Stimulated activated CD4-positive, alpha-beta T cell treated with anti-CD3 and anti-CD28 coated beads, Interleukin-12 subunit alpha, Interleukin-12 subunit beta, amount 100 ng/mL, for 24 hours (primary cell): ENCODE measurements around the gene WDR35.
A peak's percentile ranks its signal among the peaks of the same experiment; 100 is the strongest.

ENCODE experiments used
- DNase-seq, 2 experiments: peaks; one replicate each; pipeline ENCODE4 v3.0.0-alpha.2; 2020; ENCODE audit warnings: low read depth in 2 of 2

WDR35 gene

DNA sequence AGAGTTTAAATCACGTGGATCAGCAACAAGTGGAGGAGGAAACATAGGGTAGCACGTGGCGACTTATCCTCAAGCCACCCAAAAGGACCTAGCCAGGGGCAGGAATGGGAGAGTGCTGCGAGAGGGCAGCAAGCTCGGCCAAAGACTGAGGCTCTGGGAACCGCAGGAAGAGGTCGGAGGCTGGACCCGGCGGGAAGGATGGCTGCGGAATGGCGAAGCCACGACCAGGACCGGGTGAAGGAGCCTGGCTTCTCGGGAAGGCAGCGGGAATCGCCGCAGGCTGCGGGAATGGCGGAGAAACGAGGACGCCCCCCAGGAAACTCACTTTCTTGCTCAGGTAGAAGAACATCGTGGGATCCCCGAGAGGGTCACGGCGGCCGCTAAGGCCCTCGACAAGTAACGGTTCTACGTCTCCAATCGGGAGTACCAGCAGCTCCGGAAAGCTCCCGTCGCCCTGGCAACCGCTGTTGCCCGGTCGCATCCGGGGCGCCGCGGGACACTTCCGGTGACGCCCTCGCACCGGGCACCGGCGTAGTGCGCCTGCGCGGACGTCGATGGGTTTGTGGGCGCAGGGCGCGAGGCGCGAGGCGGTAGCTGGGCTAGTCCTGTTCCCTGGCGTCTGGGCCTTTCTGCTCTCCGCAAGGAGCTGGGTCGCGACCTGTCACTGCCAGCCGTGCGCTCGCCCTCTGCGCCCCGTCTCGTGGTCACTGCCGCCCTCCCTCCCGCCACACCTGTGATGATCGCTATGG lies at the start of gene WDR35:
Gene WDR35 (minus strand): TSS at position 439 of the 749 bp plus-strand sequence. CDS start 90 bp downstream, at position 349.
- peak; percentile 83 to 89 for DNase-seq

DNA sequence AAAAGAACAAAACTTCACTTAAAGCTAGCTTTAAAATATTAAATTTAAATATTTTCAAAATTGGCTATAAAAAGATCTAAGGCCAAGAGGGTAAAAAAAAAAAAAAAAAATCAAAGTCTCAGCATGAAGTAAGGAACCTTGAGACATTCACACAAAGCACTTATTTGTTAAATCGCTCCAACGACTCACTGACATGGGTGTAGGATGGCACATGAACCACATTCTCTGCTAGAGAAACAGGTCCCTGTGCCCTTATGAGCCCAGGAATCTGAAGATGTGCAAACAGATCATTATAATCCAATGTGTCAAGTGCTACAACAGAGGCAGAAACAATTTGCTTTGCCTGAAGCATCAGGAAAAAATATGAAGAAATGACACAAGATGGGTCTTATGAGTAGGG lies 47.8 kb upstream of the WDR35 start:
- DNase-seq = no peak

DNA sequence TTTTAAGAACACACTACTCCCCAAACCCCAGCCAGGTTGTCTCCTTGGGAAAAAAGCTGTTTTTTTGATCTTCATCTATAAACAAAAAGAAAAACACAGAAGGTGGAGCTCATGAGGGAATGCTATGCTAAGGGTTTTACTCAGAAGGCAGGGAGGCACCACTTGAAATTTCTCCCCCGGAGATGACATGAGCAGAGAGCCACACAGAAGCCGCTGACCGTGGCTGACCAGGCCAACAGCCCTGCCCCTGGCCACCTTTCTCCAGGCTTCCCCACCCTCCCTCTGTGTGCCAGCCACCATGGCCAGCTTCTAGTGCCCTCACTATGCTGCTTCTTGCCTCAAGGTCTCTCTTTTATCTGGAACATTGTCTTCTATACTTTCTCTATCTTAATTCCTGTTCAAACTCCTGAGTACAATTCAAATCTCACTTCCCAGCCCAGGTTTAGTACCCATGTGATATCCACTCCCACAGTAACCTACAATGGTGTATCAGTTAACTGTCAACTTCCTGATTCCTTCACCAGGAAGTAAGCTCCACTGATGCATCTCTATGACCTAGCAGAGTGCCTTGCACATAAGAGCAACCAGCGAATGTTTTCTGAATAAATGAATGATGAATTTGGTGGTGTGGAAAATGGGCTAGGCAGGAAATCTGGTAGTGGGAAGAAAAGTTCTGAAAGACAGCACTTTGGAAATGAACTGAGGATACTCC lies 46.2 kb upstream of the WDR35 start:
- no peak for DNase-seq

- DNase-seq = no peak
Observed at GRCh38 chr2:20034821-20035220, 44.9 kb upstream of the WDR35 start.

GRCh38 chr2:20034218-20034617 lies 44.3 kb upstream of the WDR35 start:
- DNase-seq = no peak

DNA sequence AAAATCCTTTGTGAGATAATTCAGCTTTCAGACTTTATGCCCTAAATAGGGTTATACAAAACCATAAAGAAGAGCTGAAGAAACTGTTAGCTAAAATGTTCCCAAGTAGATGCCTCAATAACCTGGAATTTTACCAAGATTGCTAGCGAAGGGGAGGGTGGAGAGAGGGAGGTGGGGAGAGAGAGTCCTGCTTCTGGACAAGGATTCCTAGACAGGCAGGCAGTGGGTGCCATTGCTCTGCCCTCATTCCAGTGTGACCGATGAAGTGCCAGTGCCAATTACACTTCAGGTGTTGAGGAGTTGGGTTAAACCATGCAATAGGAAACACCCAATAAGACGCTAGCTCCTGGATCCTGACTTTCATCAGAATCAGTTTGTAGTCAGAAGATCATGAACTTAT lies 43.4 kb upstream of the WDR35 start:
- no peak for DNase-seq

DNA sequence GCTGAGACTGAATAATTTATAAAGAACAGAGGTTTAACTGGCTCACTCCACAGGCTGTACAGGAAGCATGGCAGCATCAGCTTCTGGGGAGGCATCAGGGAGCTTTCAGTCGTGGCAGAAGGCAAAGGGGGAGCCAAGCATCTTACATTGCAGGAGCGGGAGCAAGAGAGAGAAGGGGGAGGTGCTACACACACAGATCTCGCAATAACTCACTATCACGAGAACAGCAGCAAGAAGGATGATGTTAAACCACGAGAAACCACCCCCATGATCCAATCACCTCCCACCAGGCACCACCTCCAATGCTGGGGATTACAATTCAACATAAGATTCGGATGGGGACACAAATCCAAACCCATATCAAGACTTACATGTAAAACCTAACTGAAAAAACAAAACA lies 40.3 kb upstream of the WDR35 start:
- no peak for DNase-seq

DNA sequence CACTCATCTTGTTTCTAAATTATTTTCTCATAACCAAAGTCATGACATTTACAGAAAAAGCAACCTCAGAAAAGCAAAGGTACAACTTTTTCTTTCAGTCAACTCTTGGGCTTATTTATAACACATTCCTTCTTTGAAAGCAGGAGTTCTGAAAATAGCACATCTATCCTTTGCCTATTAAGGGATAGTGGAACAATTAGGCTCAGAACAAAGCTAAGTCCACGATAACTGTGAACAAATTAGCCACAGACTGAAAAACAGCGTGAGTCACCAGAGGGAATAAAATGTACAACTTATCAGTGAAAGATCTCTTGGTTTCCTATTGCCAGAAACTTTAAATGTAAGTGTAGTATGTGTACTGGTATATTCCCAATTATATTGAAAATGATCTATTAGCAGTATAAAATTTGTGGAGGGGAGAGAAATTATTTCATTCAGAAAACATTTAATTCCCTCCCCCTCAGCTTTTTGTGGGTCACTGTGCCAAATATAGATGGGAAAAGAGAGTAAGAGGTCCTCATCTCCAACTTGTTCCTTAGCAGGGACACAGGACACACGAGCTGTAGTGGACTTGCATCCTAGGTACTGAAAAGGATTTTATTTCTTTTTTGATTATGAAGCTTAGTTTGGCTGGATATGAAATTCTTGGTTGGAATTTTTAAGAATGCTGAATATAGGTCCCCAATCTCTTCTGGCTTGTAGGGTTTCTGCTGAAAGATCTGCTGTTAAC lies 38.0 kb upstream of the WDR35 start:
- DNase-seq = no peak

DNA sequence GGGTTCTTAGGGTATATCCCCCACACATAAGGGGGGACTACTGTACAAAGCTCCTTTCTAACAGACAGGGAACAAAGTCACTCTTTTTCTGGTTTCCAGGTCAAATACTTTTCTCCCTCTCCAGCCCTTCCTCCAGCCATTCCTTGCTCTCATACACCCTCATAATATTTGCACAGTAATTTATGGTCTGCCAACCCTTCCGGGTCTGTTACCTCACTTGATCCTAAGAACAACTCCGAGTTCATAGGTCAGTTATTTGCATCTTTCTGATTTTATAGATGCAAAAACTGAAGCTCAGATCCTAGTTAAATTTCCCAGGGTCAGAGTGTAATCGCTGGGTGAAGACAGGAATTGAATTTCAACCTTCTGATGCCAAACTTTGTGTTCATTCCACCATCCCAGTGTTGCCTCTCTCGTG lies 37.4 kb upstream of the WDR35 start:
- no peak for DNase-seq

GRCh38 chr2:20025065-20025786 lies 35.3 kb upstream of the WDR35 start:
- DNase-seq = no peak

- DNase-seq = no peak
Observed at GRCh38 chr2:20023688-20024087, 33.8 kb upstream of the WDR35 start.

- no peak for DNase-seq
Observed at GRCh38 chr2:20021405-20022009, 31.6 kb upstream of the WDR35 start.

DNA sequence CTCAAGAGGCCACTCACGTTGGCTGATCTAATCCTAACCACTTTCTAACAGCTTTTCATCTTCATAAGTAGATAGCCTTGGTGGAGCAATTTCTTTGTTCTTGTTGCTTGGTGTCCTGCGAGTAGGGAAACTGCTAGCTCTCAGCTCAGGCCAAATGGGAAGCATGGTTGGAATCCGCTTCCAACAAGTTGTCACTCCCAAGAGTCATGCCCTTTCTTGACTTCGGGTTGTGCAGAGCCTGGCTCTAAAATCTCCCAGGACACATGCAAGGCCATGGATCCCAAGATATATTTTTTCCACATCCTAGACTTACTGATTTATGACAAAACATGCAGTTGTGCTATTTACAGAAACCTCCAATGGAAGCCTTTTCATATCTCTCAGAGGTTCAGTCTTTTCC lies 29.8 kb upstream of the WDR35 start:
- no peak for DNase-seq

- DNase-seq = no peak
Observed at GRCh38 chr2:20018601-20019152, 28.8 kb upstream of the WDR35 start.

- DNase-seq = no peak
Observed at GRCh38 chr2:20016346-20016745, 26.4 kb upstream of the WDR35 start.

- DNase-seq = no peak
Observed at GRCh38 chr2:20015482-20016083, 25.7 kb upstream of the WDR35 start.

DNA sequence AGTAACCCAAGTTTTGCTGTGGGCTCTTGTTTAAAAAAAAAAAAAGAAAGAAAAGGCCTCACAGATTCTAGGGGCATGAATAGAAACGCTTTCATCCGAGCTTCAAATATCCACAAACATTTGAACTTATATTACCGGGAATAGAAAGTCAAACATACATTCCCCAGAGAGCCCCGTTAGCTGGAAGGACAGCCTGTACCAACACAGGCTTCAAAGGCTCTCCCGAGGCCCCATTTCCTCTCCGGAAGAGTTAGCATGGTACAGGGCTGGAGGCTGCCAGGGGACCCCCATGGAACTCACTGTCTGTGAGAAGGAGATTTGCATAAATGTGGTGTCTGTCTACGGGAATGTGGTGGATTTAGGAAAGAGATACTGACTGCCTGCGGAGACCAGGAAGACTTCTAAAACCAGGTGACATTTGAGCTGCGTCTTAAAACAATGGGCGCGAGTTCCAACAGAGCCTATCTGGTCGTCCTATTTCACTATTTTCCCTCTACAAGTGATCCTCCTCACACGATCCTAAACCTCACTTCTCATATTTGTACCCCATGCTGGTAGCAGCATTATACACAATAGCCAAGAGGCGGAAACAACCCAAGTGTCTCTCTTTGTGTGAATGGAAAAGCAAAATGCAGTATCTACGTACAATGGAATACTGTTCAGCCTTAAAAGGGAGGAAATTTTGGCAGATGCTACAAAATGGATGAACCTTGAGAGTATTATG lies 23.4 kb upstream of the WDR35 start:
- DNase-seq = no peak

GRCh38 chr2:20012282-20013125 lies 22.6 kb upstream of the WDR35 start, which contains the start of gene MATN3:
MATN3 (minus strand) TSS chr2:20012668; CDS start chr2:20012631, 37 bp downstream.
- DNase-seq = no peak

- DNase-seq = no peak
Observed at GRCh38 chr2:20012032-20012281, 22.1 kb upstream of the WDR35 start.
